Measurements from ENCODE around the gene SACM1L. TPM values are rescaled to one million over a fixed set of nuclear protein-coding genes. Genes with fewer than 3 reads are reported as not detected.

Gene SACM1L, protein sequence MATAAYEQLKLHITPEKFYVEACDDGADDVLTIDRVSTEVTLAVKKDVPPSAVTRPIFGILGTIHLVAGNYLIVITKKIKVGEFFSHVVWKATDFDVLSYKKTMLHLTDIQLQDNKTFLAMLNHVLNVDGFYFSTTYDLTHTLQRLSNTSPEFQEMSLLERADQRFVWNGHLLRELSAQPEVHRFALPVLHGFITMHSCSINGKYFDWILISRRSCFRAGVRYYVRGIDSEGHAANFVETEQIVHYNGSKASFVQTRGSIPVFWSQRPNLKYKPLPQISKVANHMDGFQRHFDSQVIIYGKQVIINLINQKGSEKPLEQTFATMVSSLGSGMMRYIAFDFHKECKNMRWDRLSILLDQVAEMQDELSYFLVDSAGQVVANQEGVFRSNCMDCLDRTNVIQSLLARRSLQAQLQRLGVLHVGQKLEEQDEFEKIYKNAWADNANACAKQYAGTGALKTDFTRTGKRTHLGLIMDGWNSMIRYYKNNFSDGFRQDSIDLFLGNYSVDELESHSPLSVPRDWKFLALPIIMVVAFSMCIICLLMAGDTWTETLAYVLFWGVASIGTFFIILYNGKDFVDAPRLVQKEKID
- 27.6 and 30.3 TPM in 2 replicates for polyA plus RNA-seq (2014; cell fraction: cytosol; rRNA removed)
- 74.3 and 83.3 TPM in 2 replicates for polyA plus RNA-seq (2014; cell fraction: nucleus; rRNA removed)

DNA sequence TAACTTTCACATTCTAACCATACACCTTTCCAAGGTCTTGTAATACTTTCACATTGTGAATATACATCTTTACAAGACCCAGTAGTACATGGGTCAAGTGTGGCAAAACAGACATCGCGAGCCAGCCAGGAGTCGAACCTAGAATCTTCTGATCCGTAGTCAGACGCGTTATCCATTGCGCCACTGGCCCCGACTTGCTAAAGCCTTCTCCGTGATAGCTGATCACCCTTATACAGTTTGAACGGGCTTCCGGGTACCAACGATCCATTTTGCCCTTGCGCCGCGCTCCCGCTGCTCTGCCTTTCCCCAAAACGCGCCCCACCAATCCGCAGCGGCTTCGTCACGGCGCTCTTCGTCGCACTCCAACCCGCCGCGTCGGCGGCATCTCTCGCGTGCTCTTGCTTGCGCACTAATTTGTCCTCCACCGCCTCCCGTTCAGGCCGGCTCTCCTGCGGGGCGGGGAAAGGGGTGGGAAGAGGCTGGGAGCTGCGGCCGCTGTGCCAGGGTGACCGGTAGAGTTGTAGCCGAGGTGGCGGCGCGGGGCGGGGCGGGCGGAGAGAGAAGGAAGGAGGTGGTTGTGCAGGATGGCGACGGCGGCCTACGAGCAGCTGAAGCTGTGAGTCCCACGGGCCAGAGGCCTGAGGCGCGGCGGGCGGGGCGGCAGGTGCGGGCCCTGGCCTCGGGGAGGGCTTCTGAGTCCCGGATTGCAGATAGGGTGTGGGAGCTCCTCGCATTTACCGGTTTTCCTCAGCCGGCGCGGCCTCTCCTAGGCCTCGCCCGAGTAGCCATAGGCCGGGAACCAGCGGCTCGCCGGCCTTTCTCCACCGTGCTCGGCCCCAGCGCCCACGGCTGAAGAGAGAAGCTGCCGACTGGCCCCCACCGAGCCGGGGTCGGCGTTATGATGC lies at the start of gene SACM1L:
SACM1L (plus strand) TSS at position 515 of the 905 bp plus-strand sequence; CDS start at position 585, 70 bp downstream.
- DNase-seq (ENCODE audit: low spot score), result peak; percentile 97

DNA sequence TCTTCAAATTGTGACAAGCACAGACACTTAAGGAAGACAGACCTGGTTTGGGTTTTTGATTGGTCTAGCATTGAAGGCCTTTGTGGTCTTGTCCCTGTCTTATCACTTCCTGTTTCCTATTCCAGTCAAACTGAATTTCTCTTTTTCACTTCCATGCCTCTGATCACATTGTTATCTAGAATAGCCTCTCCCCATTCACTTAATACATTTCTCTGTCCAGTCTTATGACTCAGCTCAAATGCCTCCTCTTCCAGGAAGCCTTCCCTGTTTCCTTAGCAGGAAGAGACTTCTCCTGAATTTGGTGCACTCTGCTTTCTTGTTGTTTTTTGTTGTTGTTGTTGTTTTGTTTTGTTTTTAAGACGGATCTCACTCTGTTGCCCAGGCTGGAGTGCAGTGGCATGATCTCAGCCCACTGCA lies 49.1 kb upstream of the SACM1L start:
- no peak for DNase-seq (ENCODE audit: low spot score)

DNA sequence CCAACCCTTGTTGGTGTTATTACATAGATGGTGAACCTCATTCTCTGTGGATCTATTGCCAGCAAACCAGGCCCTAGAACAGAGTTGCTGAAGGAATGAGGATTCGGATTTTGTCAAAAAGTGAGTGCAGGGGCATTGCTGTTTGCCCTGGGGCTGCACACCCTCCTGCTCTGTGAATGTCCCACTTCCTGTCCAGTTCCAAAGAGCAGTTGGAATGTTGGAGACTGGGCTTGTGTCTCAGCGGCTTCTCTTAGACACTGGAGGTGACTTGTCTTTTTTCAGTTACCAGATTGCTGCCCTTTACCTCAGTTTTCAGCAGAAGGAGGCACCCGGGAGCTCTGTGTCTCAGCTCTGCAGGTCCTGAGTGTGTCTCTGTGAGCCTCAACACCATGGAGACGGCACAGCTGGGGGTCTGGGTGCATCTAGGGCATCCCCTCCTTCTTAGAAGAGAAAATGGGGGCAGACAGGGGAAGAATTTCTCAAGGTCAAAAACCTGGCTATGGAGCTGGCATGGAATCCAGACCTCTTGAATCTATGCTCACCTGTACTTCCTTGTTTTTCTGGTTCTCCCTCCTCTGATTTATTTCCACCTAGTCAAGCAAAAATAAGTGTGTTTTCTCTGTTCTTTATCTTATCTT lies 48.4 kb upstream of the SACM1L start:
- no peak for DNase-seq (ENCODE audit: low spot score)

DNA sequence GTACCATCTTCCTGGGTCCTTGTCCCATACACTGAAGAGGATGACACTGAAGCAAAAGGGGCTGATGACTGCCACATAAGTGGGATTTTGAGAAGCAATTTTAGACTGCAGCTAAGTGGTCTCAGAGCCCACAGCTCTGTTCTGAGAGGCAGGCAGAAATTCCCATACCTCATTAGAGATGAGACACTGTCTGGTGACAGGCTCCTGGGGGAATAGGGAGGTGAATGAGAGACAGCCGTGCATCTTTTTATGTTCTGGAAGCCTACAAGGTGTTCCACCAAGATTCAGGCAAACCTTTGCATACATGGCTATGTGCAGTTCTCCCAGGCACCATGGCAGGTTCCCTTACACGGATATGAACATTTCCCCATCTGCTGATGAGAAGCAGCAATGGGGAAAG lies 47.4 kb upstream of the SACM1L start:
- DNase-seq (ENCODE audit: low spot score), result no peak

DNA sequence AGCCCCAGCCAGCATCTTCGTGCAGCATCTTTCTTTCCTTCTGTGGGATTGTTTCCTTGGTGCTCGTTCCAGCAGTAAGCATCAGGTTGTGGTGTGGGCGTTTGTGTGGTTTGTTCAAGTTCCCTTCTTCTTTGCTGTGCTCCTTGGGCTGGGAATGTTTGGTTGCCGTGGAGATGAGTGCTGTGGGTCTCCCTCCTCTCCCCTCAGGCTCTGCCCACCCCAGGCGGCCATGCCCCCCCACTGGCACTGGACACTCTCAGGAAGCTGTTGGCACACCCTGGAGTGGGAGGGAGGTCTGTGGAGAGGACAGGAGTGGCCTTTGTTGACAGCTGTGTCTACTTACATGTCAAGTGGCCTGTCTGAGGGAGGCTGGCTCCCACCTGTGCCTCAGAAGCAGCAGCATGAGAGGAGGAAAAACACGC lies 46.5 kb upstream of the SACM1L start:
- no peak for DNase-seq (ENCODE audit: low spot score)

DNA sequence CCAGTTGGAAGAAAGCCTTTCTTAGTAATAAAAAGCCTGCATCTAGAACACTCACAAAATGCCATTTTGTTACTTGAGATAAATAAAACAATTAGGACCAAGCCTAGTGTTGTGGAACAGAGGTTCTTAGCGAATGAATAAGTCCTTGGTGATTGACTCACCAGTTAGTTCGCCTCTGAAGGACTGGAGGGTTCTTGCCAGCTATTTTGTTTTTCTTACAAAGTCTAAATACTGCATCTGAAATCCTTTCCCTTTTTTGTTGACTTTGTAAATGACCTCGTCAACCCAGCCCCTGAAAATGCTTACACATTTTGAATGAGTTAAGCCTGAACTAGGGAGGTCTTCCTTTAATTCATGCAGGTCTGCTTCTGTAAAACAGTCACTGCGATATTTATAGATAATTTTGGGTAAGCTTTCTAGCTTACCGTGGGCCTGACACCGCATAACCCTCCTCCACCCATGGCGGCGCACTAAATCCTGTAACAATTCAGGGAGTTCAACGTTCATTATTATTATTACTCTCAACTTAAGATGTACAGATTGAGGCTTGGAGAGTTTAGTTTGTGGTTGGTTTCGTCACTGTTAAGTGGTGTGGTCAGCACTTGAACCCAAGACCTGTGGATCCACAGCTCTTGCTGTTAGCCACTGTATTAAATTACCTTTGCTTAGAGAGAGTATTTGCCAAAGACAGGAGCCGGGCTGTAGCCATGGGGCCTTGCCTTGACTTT lies 45.0 kb upstream of the SACM1L start:
- no peak for DNase-seq (ENCODE audit: low spot score)

DNA sequence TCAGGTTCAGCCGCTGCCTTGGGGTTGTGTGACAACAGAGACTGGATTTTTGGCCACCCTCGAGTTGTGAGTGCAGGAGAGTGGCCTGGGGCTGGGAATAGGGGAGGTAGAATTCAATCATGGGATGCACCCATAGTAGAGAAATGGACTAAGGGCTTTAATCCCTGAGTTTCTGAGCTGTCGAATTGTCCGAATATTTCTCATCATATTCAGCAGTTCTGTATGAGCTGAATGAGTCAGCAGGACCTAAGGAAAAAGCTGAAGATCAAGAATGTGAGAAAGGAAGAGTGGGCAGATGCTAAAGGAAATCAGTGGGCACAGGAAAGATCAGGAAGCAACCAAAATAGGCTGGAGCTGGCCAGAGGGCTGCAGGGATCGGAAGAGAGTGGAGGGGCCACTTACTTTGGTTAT lies 44.4 kb upstream of the SACM1L start:
- no peak for DNase-seq (ENCODE audit: low spot score)

DNA sequence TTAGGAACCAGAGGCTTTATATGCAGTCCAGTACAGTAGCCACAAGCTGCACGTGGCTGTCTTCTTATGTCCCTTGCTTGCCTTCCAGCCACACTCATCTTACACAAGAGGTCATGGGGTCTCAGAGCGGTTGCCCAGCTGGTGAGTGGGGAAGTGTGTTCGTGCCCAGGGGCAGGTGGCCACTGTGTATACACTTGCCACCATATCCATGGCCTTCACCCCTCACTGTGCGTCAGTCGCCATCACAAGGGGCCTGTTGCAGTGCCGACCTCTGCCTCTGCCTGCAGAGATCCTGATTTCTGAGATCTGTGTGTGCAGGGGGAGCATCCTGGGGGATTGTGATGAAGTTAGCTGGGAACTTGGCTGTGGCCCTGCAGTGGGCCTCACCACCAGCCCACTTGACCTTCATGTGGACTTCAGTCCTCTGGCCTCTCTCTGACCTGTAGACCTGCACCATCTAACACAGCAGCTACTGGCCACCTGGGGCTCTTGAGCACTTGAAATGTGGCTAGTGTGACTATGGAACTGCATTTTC lies 43.1 kb upstream of the SACM1L start:
- DNase-seq (ENCODE audit: low spot score), result no peak

DNA sequence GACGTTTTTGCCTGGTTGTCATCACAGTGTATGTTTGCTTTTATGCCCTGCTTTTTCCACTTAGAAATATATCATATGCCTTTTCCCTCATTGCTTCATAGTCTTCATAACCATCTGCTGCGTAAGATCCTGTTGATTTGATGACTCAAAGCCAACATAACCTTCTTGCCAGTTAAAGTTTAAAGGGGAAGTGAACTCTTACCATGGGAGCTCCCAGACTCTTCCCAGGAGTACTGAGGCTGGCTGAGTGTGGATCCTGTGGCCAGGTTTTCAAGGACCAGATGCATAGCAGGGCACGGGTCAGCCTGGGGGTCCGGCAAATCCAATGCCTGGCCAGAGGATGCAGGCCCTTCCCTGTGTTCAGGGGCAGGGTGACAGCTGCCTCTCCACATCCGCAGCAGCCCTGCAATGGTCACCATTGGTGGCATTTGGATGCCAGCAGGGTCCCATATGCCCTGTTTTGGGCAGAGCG lies 42.0 kb upstream of the SACM1L start:
- no peak for DNase-seq (ENCODE audit: low spot score)

DNA sequence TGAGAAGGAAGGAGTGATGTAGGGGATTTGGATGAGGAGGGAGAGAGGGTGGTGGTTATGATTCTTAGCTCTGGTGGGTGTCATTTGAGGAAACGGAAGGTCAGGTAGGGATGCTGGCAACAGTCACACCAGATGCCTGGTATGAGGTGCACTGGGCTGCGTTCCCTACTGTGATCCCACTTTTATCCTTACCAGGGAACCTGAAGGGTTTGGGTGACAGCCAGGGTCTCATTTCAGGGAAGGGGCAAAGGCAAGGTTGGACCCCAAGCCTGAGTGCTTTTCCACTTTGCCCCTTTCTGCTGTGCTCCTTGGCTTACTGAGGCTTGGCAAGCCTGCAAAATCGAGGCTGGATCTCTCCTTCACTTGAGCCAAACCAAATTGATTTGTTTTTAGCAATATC lies 36.0 kb upstream of the SACM1L start:
- DNase-seq (ENCODE audit: low spot score), result no peak

DNA sequence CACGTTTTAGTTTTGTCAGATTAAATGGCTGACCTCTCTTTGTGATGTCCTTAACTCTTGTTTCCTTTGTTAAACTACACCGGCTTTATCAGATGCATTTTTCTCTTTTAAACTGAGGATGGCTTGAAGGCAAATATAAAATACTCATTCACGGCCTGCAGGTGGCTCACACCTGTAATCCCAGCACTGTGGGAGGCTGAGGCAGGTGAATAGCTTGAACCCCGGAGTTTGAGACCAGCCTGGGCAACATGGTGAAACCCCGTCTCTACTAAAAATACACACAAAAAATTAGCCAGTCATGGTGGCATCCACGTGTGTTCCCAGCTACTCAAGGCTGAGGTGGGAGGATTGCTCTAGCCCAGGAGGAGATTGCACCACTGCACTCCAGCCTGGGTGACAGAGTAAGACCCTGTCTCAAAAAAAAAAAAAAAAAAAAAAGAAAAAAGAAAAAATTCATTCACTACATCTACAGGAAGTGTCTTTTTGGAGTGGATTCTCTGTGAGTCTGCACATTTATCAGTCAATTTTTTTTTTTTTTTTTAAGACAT lies 34.7 kb upstream of the SACM1L start:
- no peak for DNase-seq (ENCODE audit: low spot score)

DNA sequence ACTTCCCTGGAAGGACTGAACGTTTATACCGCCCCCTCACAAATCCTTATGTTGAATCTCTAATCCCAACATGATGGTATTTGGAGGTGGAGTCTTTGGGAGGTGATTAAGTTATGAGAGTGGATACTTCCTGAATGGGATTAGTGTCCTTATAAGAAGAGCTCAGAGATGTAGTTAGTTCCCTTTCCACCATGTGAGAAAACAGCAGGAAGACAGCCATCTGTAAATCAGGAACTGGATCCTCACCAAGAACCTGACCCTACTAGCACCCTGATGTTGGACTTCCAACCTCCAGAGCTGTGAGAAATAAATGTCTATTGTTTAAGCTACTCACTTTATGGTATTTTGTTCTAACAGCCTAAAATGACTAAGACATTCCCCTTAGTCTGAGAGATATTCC lies 33.3 kb upstream of the SACM1L start:
- no peak for DNase-seq (ENCODE audit: low spot score)

DNA sequence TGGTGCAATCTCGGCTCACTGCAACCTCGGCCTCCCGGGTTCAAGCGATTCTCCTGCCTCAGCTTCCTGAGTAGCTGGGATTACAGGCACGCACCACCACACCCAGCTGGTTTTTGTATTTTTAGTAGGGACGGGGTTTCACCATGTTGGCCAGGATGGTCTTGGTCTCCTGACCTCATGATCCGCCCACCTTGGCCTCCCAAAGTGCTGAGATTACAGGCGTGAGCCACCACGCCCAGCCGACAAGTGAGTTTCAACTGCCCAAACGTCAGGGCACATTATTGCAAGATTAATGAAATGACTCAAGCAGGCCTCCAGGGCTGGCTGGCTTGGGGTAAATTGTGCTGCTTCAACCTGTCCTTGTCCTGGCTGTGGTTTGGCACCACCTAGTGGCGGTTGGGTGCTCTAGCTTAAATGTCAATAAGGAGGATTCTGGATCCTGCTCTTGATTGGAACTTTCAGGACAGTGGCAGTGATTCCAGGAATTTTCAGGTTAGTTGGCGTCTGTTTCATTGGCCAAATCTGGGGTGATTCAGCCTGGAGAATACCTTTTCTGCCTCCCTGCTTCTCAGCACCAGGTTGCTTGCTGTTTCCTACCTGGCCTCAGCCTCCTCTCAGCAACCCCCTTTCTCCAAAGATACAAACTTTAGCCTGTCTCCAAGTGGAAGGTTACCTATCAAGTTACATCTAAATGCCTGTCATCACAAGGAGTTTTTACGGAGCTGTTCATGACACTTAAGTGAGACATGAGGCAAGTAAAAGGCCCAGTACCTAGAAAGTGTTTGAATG lies 32.4 kb upstream of the SACM1L start:
- peak; percentile 85 for DNase-seq (ENCODE audit: low spot score)

DNA sequence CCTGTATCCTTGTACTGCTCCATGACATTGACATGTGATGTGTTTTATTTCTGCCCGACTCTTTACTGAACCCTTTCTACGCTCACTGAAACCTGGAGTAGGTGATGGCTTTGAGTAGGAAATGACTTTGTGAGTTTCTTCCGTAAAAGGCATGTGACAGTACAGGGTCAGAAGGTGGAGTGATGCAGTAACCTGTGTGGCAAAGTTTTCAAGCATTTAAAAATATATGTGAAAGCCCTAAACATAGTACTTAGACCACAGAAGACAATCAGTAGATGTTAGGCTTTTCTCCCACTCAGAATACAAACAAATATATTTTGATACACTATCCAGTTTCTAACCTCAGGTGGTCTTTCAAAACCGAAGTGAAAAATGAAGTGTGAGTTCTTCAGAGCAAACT lies 31.3 kb upstream of the SACM1L start:
- no peak for DNase-seq (ENCODE audit: low spot score)

DNA sequence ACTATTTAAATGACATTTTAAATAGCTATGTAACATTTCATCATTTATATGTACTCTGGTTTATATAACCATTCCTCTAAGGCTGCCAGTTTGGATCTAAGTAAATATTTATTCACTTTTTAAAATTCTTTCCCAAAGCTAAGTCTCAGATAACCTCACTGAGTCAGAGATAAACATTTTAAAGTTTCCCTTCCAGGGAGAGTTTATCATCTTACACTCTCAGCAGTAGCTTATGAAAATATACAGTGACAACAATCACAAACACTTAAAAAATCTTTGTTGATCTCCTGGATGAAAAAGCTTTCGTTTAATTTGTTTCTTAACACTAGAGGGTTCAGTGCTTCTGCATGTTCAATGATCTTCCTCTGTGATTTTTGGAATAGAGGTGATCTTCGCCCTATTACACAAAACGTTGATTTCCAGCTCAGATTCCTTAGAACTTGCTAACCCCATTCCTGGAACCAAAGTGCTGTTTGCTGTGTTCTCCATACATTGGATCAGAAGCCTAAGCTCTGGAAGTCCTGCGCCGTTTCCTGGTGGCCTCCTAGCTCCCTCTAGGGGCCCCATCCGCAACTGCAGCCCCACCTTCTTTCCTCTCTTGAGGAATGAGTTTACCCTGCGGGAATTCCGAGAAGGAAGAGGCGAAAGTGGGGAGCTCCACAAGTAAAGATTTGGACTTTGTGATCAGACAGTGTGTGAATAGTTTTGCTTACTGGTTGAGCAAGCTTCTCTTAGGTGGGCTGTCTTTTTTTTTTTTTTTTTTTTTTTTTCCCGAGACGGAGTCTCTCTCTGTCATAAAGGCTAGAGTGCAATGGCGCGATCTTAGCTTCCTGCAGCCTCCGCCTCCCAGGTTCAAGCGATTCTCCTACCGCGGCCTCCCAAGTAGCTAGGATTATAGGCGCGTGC lies 29.3 kb upstream of the SACM1L start:
- peak; percentile 52 for DNase-seq (ENCODE audit: low spot score)

DNA sequence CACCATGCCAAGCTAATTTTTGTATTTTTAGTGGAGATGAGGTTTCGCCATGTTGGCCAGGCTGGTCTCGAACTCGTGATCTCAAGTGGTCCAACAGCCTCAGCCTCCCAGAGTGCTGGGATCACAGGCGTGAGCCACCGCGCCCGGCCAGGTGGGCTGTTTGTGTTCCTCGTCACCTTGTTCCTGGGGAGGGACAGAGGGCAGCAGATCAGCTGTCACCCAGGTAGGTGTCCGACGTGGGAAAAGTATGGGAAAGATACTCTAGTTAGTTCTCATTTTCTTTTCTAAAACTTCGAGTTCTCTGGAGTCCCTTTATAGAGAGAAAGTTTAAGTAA lies 28.7 kb upstream of the SACM1L start:
- no peak for DNase-seq (ENCODE audit: low spot score)

DNA sequence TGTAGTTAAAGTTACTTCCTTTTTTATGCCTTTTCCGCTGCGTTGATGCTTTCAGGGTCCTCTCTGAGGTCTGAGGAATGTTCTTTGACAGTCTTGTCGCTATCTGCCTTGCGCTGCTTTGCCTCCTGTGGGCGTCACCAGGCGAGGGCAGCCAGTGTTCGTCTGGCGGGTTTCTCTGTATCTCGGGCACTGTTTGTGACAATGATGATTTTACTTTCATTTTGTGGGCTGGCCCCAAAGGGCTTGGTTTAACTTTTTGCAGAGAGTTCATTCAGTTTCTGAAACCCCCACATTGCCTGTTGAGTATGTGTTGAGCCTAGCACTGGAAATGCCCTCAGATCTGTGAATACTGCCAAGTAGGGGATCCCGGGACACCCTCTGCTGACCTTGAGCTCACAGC lies 24.6 kb upstream of the SACM1L start:
- DNase-seq (ENCODE audit: low spot score), result no peak

DNA sequence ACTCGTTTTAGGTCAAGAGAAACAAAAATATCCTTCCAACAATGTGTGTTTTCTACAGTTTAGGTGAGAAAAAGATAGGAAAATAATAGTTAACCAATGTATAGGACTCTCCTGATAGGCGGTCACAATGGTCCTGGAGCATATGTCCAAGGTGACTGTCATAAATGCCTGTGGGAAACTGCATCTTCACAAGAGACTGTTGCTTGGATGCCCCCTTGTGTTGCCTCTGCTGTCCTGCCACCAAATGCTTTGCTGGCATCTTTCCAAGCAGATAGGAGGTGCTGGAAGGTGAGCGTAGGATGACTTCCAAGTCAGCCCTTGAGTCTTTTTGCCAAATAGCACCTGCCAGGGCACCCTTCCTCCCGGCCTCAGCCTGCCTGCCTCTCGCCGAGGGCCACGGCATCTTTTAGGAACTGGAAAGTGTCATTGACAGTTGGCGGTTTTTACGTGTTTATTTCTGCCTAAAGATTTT lies 24.1 kb upstream of the SACM1L start:
- peak; percentile 53 for DNase-seq (ENCODE audit: low spot score)
